RWPE2 (cell line): ENCODE data around the gene PXK.

Experiments used
- ATAC-seq: fragments of 200-7000 bp; cut with Tn5 transposase; 3 replicates; pipeline ENCODE4 v1.9.1; 2021; ENCODE audit warnings: low read depth
- DNase-seq: peaks from one replicate; pipeline ENCODE4 v3.0.0-alpha.2; 2020; ENCODE audit warnings: low spot score
- H3K27ac ChIP-seq: fragments of 450-650 bp; 2 replicates; pipeline ENCODE4 v1.5.1; 2017; ENCODE audit warnings: mild to moderate bottlenecking; ENCODE audit not compliant: poor library complexity, severe bottlenecking
- H3K27me3 ChIP-seq: fragments of 250-450 bp; sonication (Bioruptor Pico); 2 replicates; pipeline ENCODE4 v1.5.1; 2021; ENCODE audit warnings: mild to moderate bottlenecking, moderate library complexity; ENCODE audit not compliant: insufficient read depth, poor library complexity, severe bottlenecking
- H3K36me3 ChIP-seq: fragments of 250-450 bp; sonication (Bioruptor Pico); 2 replicates; pipeline ENCODE4 v1.5.1; 2020; ENCODE audit warnings: low read depth, mild to moderate bottlenecking, moderate library complexity
- H3K4me1 ChIP-seq: fragments of 250-450 bp; sonication (Bioruptor Pico); 2 replicates; pipeline ENCODE4 v1.5.1; 2021; ENCODE audit warnings: mild to moderate bottlenecking, moderate library complexity; ENCODE audit not compliant: insufficient read depth, poor library complexity, severe bottlenecking
- H3K4me3 ChIP-seq: fragments of 250-450 bp; sonication (Bioruptor Pico); 2 replicates; pipeline ENCODE4 v1.5.1; 2021; ENCODE audit warnings: mild to moderate bottlenecking, moderate library complexity; ENCODE audit not compliant: severe bottlenecking
- H3K9me3 ChIP-seq: fragments of 250-450 bp; sonication (Bioruptor Pico); 2 replicates; pipeline ENCODE4 v1.5.1; 2021; ENCODE audit warnings: mild to moderate bottlenecking, moderate library complexity; ENCODE audit not compliant: severe bottlenecking
- TF ChIP-seq, protein P1 (sequence below): fragments of 450-650 bp; IDR thresholded peaks from one replicate; pipeline ENCODE4 v1.5.1; 2017; ENCODE audit warnings: mild to moderate bottlenecking, moderate library complexity; ENCODE audit not compliant: poor library complexity, severe bottlenecking

Gene PXK

DNA sequence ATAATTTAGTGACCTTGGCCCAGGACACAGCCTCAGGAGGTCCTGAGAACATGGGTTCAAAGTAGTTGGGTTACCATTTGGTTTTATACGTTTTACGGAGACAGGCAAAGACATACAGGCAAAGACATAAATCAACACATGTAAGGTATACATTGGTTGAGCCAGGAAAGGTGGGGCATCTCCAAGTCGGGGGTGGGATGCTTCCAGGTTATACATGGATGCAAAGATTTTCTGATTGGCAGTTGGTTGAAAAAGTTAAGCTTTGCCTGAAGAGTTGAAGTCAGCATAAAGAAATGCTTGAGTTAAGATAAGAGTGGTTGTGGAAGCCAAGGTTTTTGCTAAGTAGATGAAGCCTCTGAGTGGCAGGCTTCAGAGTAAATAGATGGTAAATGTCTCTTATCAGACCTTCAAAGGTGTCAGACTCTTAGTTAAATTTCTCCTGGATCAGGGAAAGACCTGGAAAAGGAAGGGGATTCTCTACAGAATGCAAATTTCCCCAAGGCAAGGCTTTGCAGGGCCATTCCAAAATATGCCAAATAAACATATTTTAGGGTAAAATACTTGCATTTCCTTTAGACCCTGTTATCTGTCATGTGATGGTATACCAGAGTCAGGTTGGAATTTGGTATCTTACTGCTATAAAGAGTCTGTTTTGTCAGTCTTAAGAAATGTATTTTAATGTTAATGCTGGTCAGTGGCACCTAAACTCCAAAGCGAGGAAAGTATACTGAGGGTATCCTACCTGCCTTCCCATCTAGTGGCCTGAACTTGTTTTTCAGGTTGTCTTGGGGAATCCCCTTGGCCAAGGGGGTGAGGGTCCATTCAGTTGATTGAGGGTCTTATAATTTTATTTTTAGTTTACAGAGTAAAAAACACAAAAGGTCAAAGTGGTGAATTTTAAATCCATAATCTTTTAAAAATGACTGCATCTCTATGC, 109.1 kb downstream of the PXK start:
- TF ChIP-seq, protein P1, sequence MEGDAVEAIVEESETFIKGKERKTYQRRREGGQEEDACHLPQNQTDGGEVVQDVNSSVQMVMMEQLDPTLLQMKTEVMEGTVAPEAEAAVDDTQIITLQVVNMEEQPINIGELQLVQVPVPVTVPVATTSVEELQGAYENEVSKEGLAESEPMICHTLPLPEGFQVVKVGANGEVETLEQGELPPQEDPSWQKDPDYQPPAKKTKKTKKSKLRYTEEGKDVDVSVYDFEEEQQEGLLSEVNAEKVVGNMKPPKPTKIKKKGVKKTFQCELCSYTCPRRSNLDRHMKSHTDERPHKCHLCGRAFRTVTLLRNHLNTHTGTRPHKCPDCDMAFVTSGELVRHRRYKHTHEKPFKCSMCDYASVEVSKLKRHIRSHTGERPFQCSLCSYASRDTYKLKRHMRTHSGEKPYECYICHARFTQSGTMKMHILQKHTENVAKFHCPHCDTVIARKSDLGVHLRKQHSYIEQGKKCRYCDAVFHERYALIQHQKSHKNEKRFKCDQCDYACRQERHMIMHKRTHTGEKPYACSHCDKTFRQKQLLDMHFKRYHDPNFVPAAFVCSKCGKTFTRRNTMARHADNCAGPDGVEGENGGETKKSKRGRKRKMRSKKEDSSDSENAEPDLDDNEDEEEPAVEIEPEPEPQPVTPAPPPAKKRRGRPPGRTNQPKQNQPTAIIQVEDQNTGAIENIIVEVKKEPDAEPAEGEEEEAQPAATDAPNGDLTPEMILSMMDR: no peak
- no peaks in the 10 kb centered on the region for H3K36me3 ChIP-seq

DNA sequence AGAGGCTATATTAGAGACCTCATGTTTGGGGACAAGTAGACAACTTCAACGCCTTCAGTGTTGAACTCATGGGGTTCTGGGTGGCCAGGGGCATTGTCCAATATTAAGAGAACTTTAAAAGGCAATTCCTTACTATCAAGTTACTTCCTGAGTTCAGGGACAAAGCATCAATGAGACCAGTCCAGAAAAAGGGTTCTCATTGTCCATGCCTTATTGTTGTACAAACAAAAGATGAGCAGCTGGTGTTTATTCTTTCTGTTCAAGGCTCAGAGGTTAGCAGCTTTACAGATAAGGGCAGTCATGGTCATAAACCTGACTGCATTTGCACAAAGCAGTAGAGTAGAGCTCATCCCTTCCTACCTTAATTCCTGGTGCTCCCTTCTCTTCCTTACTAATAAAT, 119.5 kb downstream of the PXK start:
- DNase-seq (no peak), ATAC-seq (no peak)
- TF ChIP-seq, protein P1: no peak
- H3K36me3 ChIP-seq: no peaks in the 10 kb centered on the region
- H3K4me1 ChIP-seq: no peaks in the 10 kb centered on the region
- H3K4me3 ChIP-seq: no peak overlapping the region
- no peaks in the 10 kb centered on the region for H3K9me3 ChIP-seq
- H3K27me3 ChIP-seq: no peaks in the 10 kb centered on the region
- H3K27ac ChIP-seq: no peak overlapping the region

More for the DNA sequence above, 109.1 kb downstream of the PXK start:
- no peak overlapping the region for H3K27ac ChIP-seq
- no peaks in the 10 kb centered on the region for H3K9me3 ChIP-seq
- no peak for ATAC-seq
- no peak overlapping the region for H3K4me3 ChIP-seq
- no peaks in the 10 kb centered on the region for H3K4me1 ChIP-seq
- DNase-seq: no peak
- H3K27me3 ChIP-seq: no peaks in the 10 kb centered on the region

DNA sequence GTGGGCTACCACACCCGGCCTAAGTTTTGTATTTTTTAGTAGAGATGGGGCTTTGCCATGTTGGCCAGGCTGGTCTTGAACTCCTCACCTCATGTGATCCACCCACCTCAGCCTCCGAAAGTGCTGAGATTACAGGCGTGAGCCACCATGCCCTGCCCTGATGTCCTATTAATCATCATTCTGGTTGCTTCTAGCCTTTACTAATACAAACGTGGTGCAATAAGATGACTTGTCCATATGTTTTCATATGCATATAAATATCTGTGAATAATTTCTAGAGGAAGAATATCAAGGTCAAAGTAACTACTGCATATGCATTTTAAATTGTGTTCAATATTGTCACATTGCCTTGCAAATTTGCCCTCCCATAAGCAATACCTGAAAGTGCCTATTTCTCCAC, 126.5 kb downstream of the PXK start:
- no peaks in the 10 kb centered on the region for H3K9me3 ChIP-seq
- H3K4me3 ChIP-seq: no peak overlapping the region
- DNase-seq (no peak), ATAC-seq (no peak)
- H3K36me3 ChIP-seq: no peaks in the 10 kb centered on the region
- no peak overlapping the region for H3K27ac ChIP-seq
- TF ChIP-seq, protein P1: no peak
- no peaks in the 10 kb centered on the region for H3K27me3 ChIP-seq
- H3K4me1 ChIP-seq: peaks cover 6% of the 10 kb centered on the region

DNA sequence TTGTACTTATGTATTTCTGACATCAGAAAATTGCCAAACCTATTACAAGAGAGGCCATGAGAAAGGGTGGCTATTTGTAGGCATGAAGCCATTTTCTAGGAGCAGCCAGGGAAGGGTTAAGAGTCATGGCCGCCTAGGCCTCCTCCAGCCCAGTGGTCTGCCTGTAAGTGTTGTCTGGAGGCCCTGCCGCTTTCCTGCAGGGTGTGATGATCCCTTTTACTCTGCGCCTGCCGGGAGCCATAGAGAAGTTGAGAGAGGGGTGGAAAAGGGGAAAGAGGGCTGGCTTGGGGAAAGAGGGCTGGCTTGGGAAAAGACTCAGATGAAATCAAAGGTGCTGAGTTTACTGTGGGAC, 130.1 kb downstream of the PXK start:
- no peaks in the 10 kb centered on the region for H3K36me3 ChIP-seq
- H3K4me3 ChIP-seq: no peak overlapping the region
- H3K27me3 ChIP-seq: no peaks in the 10 kb centered on the region
- TF ChIP-seq, protein P1: no peak
- no peaks in the 10 kb centered on the region for H3K9me3 ChIP-seq
- ATAC-seq: peak; percentile 25; the same call in 1 of the 3 replicates
- no peak overlapping the region for H3K27ac ChIP-seq
- DNase-seq: no peak
- H3K4me1 ChIP-seq: peaks cover 7% of the 10 kb centered on the region
